Brain pericyte (primary cell): ENCODE data around the gene ERC1.

Experiments
- DNase-seq: peaks from one replicate; pipeline ENCODE4 v3.0.0-alpha.2; 2012; ENCODE audit warnings: low read depth, low spot score

Gene ERC1

GRCh38 chr12:1531654-1532374 is 540.8 kb downstream of the ERC1 start:
- DNase-seq: no peak

DNA sequence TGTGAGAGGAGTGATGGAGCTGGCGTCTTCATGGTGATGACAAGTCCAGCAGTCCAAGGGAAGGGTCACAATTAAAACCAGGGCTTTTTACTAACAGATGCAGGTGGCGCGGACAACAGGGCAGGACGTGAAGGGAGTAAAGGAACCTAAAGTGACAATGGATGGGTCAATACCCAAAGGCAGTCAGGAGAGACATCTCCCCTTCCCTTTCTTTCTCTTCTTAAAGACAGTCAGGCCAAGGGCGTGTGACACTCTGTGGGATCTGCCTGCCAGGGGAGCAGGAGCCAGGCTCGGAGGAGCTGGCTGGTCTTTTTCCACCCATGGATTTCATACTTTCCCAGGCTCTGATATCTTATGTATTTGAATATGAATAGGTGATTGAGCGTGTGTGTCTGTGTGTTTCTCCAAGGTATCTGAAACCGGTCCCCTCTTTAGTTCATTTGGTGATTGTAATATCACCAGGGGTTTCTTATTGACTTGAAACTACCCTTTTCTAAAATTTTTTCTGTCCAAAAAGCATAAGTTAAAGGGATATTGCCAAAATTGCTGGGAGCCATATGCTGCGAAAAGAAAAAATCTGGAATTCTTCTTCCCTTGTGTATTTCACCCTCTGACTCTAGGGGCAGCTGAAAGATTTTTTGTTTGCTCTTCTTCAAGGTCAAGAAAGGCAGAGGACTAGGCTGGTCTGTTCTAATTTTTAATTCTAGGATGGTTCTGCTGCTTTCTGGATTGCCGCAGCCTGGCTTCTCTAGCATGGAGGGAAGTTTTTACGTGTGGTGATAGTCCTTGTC is 541.5 kb downstream of the ERC1 start:
- no peak for DNase-seq

DNA sequence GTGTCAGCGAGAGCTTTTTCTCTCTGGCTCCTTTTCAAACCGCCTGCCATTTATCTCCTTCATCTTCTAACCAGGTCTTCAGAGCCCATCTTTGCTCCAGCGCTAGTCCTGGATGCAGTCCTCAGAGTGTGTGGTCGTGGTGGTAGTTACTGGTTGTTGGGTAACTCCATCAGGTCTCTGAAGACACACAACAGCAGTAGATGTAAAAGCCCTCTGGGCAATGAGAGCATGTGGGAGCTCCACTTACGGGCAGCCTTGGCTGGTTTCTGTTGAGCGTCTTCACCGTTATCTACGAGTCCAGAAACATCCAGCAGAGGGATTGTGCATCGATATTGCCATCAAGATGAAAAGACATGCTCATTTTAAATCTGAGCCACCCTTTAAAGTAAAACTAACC is 542.2 kb downstream of the ERC1 start:
- no peak for DNase-seq

GRCh38 chr12:1533602-1534304 is 542.7 kb downstream of the ERC1 start:
- DNase-seq: no peak

DNA sequence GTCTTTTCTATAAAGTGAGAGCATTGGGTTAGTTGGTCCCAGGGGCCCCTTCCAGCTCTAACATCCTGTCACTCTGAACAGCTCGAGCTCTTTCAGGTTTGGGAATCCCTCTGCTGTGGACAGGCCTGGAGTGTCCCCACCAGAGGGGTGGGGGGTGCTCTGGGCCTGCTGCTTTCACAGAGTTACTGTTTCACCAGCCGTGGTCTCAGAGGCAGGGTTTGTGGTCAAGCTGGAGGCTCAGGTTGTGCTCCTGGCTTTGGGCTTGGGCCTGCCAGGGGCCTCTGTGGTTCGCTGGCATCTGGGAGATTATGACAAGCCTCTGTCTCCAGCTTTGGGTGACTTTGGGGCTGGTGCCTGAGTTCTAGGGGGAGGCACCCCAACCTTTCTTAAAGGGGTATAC is 543.7 kb downstream of the ERC1 start:
- DNase-seq: no peak

GRCh38 chr12:1536817-1537216 is 545.8 kb downstream of the ERC1 start:
- no peak for DNase-seq

GRCh38 chr12:1539135-1539534 is 548.1 kb downstream of the ERC1 start:
- no peak for DNase-seq

- DNase-seq: no peak
Measured at GRCh38 chr12:1540690-1541089, 549.7 kb downstream of the ERC1 start.

DNA sequence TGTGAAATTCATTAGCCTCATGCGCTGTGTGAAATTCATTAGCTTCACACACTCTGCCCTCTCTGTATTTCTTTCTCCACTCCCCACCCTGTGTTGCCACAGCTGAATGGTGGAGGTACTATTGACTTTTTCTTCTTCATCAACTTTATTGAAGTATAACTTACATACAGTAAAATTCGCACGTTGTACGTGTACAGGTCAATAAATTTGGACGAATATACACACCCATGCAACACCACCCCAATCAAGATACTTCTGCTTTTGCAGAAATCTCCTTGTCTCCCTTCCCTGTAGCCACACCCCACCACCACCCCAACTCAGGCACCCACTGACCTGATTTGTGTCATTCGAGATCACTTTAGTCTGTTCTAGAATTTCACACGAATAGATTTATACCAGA is 551.6 kb downstream of the ERC1 start:
- no peak for DNase-seq

- no peak for DNase-seq
Measured at GRCh38 chr12:1544996-1545700, 554.1 kb downstream of the ERC1 start.
